NCI-H748 treated with DMSO at 0.1 percent for 48 hours (cell line): ENCODE measurements around the gene PPT2.
"Not testable (repeated sequence)": the region's sequence is repeated elsewhere in the genome, so short reads cannot be mapped to it uniquely, and the experiment has no call there.

Experiments
- DNase-seq: peaks from one replicate; lab custom pipeline; 2025; lab: John Stamatoyannopoulos, UW

PPT2 gene

GRCh38 chr6:32127717-32128592, 26.0 kb upstream of the PPT2 start, which contains the start of gene ATF6B:
Gene ATF6B, minus strand, starts transcription at chr6:32128246. Its CDS starts 39 bp downstream, at chr6:32128207.
- DNase-seq = peak; percentile 99

- DNase-seq = no peak
Measured at GRCh38 chr6:32128751-32129296, 25.1 kb upstream of the PPT2 start.

- peak; percentile 19 for DNase-seq
Measured at GRCh38 chr6:32129297-32130088, 24.4 kb upstream of the PPT2 start.

GRCh38 chr6:32131439-32131948, 22.4 kb upstream of the PPT2 start:
- DNase-seq = no peak

GRCh38 chr6:32132110-32132509, 21.8 kb upstream of the PPT2 start:
- DNase-seq = no peak

GRCh38 chr6:32133786-32134185, 20.2 kb upstream of the PPT2 start:
- no peak for DNase-seq

- DNase-seq = no peak
Measured at GRCh38 chr6:32137454-32137853, 16.5 kb upstream of the PPT2 start.

- no peak for DNase-seq
Measured at GRCh38 chr6:32139590-32139989, 14.4 kb upstream of the PPT2 start.

GRCh38 chr6:32140420-32141046, 13.4 kb upstream of the PPT2 start:
- DNase-seq = no peak

- DNase-seq = not testable (repeated sequence)
Measured at GRCh38 chr6:32144238-32144637, 9.7 kb upstream of the PPT2 start.

GRCh38 chr6:32146287-32146686, 7.7 kb upstream of the PPT2 start:
- no peak for DNase-seq

- no peak for DNase-seq
Measured at GRCh38 chr6:32146687-32147086, 7.3 kb upstream of the PPT2 start.

GRCh38 chr6:32147401-32148132, 6.4 kb upstream of the PPT2 start:
- no peak for DNase-seq

- DNase-seq = no peak
Measured at GRCh38 chr6:32148289-32149091, 5.5 kb upstream of the PPT2 start.

GRCh38 chr6:32149092-32149755, 4.7 kb upstream of the PPT2 start:
- no peak for DNase-seq

GRCh38 chr6:32149932-32150870, 3.7 kb upstream of the PPT2 start:
- DNase-seq = no peak

GRCh38 chr6:32151181-32151862, 2.6 kb upstream of the PPT2 start:
- DNase-seq = no peak
